Stimulated activated CD4-positive, alpha-beta T cell treated with anti-CD3 and anti-CD28 coated beads, Interleukin-1b, Interleukin-23, amount 100 ng/mL, for 24 hours (primary cell): ENCODE data around the gene BAAT.

Experiments used
- DNase-seq, 4 experiments: peaks; one replicate each; pipeline ENCODE4 v3.0.0-alpha.2; 2020; ENCODE audit warnings: low read depth in 4 of 4, low spot score in 1 of 4

Gene BAAT

DNA sequence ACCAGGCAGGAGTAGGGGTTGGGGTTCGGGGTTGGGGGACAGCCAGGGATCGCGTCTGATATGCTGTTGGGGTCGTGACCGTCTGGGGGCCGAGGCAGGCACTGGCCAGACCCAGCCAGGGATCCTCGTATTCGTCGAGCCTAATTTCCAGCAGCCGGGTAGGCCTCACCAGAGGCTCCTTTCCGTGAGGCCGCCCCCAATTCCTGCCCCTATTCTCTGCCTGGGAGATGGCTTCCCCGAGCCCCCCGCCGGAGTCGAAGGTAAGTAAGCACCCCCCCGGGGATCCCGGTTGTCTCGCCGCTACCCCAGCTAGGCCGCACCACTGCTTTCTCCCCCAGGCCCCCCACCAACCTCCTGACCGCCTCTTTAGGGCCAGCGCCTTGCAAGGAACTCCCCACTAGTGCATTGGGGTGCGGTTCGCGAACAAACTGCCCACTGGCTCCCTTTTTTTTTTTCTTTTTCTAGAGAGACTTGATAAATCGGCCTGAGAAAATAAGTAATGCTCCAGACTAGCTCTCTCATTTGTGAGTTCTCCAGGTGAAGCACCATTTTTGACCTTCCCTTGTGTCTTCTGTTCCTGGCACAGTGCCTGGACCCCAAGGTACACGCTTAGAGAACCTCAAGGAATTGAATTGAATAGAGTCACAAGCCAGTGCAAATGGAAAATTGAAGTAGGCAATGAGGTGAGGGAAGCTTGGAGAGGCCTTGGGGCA, 14.3 kb upstream of the BAAT start:
- no peak for DNase-seq

DNA sequence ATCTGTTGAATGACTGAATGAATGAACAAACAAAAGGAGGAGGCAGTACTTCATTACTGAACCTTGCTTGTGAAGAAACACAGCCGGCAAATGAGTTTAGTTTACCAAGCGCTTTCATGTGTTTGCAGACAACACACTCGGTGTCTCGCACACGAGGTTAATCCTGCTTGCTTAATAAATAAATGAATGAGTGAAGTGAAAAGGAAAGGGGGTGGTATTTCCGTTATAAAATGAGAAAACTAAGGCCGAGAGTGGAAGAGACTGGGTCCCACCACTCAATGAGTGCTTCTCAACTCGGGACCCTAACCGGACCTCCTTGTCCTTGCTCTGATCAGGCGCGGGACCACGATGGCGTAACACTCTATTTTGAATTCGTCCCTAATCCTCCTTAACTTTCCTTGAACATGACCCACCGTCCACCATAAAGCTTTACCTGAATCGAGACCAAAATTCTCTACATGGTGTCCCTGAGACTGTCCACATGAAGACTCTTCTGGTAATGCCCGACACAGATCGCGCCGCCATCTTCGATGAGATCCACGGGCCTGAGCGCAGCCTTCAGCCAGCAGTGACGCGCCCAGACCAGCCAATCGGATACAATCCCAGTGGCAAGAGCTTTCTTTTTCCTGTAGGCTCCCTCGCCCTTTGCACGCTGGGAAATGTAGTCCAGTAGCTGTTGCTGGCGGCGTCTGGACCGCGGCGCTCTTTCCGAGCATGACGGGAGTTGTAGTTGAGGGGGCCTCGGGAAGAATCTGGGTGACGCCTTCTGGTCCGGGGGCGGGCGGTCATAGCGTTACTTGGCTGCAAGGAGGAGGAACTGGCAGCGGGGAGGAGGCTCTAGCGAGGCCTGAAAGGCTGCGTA, 13.5 kb upstream of the BAAT start, which contains the start of the genes MRPL50 and ZNF189:
Gene MRPL50, minus strand, starts transcription at position 551 of the 862 bp plus-strand sequence. Its CDS starts 26 bp downstream, at position 525.
Gene ZNF189, plus strand, starts transcription at position 784 of the 862 bp plus-strand sequence. CDS start 306 bp downstream, outside the sequence.
- DNase-seq, result peak; percentile 88 to 95 (median 90)

DNA sequence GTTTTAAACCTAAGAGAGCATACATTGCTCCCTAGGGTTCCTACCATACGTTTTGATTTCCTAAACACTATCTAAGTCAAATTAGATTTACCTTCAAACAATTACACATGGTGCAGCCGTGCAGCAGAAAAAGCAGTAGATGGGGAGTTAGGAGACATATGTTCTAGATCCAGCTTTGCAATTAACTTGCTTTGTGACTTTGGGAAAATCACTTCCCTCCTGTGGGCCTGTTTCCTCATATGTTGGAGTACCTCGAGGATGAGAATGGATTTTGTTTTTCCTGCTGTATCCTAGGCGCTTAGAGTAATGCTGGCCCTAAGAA, 12.9 kb upstream of the BAAT start:
- DNase-seq, result no peak

DNA sequence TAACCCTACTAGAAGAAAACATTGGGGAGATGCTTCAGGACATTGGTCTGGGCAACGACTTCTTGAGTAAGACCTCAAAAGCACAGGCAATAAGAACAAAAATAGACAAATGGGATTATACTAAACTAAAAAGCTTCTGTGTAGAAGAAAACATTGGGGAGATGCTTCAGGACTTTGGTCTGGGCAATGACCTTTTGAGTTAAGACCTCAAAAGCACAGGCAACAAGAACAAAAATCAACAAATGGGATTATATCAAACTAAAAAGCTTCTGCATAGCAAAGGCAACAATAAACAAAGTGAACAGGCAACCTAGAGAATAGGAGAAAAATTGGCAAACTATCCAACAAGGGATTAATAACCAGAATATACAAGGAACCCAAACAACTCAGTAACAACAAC, 9.9 kb upstream of the BAAT start:
- DNase-seq, result no peak

DNA sequence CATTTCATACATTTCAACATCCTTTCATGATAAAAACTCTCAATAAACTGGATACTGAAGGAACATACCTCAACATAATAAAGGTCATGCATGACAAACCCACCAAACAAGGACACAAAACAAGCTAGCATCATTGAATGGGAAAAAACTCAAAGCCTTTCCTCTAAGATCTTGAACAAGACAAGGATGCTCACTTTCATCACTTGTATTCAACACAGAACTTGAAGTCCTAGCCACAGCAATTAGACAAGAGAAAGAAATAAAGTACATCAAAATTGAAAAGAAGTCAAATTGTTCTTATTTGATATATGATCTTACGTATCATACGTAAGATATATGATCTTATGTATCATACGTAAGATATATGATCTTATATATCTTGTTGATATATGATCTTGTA, 8.3 kb upstream of the BAAT start:
- DNase-seq, result no peak

DNA sequence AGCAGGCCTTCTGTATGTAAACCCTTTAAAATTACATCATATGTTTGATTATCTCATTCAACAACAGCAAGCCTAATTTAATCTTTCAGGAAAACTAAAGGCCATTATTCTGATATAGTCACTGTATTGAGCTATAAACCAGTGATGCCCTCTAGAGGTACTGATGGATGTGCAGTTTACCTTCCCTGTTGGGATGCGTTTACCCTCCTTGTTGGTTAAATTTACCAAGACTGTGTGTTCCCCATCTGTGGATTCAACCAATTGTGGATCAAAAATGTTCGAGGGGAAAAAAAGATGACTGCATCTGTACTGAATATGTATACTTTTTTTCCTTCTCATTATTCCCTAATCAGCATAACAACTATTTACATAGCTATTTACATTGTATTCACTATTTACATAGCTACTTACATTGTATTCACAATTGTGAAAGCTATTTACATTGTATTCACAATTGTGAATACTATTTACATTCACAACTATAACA, 3.7 kb upstream of the BAAT start:
- no peak for DNase-seq

DNA sequence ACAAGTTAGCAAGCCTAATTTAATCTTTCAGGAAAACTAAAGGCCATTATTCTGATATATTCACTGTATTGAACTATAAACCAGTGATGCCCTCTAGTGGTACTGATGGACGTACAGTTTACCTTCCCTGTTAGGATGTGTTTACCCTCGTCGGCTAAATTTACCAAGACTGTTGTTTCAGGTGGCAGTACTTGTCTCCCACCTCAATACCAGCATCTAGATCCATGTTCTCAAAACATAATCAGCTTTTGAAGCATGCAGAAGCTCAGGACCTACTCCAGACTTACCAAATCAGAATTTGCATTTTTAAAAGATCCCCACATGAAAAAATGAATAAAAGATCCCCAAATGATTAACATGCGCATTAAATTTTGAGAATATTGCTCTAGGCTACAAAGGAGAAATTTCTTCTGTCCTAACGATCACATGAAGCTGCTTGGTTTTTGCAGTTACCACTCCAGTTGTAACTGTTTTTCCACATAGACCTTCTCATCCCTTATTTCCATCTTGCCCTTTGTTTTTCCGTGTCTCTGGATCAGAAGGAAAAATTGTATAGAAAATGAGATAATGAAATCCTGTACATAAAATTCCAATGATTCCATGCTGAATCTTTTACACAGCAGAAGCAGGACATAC, 3.2 kb upstream of the BAAT start:
- DNase-seq, result no peak

DNA sequence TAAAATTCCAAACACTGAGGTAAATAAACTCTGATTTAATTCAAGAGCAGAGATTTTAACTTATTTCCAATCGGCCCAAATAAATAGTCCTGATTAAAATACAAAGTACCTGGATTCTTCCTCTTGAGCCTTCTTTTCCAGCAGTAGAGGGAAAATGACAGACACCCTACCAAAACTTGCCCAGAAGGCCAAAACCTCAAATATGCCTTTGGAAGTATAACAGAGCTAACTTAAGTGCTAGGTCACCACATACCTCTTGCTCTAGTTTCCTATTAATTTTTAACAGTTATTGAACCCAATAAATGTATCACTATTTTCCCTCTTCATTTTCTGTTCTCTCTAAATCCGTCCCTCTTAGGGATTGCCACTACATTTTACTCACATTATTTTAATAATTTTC, 1.4 kb downstream of the BAAT start:
- DNase-seq, result no peak

DNA sequence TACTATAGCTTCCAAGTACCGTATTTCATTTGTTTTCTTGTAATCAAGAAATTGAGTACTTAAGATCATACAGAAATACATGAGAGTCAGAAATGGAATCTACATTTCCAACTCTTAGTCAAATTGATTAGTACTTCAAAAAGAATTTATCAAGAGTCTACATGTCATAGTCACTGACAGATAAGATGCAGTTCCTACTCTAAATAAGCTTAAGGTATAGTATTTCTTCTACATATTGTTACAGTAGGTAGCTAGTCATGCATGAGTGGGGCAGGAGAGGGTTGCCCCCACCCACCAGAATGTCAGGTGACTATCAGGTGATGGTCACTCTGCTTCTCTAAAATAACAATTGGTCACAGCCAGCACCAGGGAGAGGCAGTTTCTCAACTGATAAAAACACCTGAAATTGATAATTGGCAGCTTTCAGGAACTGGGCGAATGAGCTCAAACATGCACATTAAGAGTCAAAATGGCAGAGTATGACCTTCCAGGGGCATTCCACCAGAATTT, 2.9 kb downstream of the BAAT start:
- DNase-seq, result no peak

DNA sequence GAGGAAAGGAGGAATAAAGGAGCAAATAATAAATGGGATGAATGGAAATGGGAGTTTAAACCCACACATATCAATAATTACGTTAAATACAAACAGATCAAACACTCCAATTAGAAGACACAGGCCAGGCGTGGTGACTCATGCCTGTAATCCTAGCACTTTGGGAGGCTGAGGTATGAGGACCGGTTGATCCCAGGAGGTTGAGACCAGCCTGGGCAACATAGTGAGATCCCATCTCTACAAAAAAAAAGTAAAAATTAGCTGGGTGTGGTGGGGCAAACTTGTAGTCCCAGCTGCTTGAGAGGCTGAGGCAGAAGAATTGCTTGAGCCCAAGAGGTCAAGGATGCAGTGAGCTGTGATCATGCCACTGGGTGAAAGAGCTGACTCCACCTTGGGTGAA, 3.7 kb downstream of the BAAT start:
- DNase-seq, result no peak

DNA sequence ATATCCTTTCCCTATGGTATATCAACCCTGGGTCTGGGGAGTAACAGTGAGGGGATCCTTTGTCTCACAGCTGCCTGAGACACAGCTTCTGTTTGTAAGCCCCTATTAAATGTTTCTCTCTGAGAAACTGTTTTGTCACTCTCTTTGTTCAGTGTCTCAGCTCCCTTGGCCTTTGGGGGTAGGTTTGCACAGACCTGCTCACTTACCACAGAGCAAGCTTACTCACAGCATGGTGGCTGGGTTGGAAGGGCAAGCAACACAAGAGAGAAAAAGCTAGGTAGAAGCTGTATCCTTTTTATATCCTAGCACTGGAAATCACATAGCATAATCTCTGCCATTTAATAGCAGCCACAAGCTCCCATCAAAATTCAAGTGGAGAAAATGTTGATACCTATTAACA, 4.5 kb downstream of the BAAT start:
- DNase-seq, result no peak

DNA sequence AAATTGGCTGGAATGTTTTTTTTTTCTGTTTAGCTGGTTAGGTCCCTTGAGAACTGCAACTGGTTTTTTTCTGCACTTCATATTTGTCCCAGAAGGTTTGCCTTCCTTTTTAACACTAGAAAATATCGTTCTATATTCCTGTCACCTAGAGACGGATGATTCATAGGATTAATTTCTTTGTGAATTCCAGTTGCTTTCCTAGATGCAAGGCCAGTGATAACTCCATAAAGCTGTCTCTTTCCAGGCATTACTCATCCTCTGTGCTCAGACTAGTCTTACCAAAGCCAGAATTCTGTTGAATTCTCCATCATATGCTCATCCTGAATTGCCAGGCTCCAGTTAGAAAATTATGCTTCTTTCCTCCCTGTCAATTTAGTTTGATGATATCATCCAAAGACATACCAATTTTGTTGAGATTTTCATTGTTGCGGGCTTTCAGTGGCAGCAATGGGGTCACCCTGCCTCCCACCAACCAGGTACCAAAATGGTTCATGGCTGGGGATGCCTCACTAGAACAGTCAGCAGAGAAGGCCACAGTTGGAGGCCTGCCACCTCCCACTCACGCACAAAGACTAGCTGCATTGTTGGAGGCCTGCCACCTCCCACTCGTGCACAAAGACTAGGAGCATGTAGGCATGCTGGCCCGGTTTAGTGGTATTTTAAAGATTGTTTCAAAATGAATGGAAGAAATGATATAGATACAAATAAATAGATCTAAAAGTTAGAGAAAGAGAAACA, 8.5 kb downstream of the BAAT start:
- DNase-seq, result no peak

DNA sequence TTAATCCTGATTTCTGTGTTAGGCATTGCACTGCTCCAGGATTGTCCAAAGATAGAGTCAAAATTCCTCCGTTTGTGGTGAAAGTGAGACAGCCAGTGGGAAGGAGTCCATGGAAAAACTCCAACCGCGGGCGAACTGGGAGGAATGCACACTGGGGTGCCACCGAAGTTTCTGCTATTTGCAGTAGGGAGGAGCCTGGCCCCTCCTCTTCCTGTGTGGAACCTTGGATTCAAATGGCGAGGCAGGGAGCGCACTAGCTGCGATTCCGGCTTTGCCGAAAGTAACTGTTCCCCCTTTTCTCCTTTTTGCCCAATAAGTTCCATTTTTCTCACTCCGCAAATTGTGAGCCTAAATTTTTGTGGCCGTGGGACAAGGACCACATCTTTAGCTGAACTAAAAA, 9.3 kb downstream of the BAAT start:
- no peak for DNase-seq

DNA sequence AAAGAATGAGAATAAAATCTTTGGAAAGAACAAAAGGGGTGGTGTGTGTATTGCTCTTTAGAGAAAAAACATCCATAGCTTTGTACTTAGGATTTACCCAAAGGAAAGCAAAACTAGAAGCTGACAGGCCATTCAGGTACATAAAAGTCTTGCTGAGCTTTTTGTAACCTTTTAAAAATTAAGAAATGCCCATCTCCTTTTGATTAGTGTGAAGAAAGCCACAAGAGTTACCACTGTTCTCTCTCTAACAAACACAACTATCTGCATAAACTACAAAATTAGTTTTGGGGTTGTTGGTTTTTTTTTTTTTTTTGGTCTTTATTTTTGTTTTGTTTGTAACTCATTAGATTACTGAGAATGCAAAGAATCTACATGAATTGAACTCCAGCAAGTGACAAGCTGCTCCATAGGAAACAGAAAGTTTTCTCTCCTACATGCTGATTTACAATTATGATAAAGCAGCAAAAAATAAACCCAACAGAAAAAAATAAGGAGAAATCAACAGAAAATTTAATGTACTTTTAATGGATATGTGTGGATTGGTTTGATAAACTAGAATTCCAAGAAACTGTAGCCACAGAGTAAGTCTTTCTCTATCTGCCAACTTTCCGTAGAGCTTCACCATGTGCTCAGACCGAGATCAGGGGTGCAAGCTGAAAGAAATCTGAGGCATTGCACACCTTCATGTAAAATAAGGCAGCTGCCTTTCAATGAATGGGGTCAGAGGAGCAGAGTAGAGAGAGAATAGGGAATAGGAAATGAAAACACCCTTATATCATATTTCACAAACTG, 12.3 kb downstream of the BAAT start:
- no peak for DNase-seq

DNA sequence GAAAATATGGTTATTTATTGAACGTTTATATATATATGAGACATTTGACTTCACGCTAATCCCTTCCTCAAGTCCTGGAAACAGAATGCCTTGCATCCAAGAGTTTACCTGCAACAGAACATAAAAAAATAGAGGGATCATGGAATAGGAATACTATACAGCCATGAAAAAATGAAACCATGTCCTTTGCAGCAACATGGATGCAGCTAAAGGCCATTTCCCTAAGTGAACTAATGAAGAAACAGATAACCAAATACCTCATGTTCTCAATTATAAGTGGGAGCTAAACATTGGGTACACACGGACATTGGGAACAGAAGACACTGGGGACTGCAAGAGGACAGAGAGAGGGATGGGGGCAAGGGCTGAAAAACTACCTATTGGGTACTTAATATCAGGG, 13.0 kb downstream of the BAAT start:
- no peak for DNase-seq

DNA sequence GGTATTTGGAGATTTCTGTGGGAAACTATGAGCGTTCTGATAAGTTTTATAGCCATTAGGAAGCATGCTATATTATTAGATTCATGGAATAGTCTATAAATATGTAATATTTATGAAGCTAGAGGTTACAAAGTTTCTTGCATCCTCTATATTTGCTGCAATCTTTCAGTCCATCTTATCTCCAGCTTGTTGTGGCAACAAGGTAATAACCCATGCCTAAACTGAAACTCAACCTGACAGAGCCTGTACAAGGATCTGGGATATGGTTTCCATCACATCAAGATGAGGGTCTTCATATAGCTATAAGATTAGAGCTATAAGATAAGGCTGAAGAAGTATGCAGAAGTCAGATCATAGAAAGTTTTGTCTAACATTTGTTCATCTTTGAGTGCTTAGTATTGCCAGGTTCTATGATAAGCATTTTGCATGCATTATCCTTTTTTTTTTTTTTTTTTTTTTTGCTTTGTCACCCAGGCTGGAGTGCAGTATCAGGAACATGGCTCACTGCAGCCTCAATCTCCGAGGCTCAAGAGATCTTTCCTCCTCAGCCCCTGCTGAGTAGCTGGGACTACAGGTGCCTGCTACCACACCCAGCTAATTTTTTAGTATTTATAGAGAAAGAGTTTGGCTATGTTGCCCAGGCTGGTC, 14.8 kb downstream of the BAAT start:
- no peak for DNase-seq

DNA sequence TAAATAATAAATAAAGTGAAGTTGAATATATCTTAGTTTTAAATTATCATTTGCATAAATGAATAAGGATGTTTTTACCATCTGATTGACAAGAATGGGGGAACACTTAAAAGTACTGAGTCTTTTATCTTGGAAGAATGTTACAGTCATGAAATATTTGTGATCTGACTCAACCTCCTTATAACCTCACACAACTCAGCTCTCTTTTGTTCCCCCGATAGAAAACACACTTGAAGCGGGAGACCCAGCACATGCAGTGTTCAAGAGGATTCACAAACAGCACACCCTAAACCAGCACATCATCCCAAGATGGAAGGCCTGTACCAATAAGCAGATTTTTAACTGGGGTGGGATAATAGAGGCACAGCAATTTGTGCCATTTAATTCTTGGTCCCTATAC, 15.5 kb downstream of the BAAT start:
- DNase-seq, result no peak

DNA sequence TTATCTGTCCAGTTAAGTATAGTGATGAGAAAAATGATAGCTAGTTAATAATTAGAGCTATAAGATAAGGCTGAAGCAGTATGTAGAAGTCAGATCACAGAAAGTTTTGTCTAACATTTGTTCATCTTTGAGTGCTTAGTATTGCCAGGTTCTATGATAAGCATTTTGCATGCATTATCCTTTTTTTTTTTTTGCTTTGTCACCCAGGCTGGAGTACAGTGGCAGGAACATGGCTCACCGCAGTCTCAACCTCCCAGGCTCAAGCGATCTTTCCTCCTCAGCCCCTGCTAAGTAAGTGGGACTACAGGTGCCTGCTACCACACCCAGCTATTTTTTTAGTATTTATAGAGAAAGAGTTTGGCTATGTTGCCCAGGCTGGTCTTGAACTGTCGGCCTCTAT, 17.5 kb downstream of the BAAT start:
- no peak for DNase-seq

DNA sequence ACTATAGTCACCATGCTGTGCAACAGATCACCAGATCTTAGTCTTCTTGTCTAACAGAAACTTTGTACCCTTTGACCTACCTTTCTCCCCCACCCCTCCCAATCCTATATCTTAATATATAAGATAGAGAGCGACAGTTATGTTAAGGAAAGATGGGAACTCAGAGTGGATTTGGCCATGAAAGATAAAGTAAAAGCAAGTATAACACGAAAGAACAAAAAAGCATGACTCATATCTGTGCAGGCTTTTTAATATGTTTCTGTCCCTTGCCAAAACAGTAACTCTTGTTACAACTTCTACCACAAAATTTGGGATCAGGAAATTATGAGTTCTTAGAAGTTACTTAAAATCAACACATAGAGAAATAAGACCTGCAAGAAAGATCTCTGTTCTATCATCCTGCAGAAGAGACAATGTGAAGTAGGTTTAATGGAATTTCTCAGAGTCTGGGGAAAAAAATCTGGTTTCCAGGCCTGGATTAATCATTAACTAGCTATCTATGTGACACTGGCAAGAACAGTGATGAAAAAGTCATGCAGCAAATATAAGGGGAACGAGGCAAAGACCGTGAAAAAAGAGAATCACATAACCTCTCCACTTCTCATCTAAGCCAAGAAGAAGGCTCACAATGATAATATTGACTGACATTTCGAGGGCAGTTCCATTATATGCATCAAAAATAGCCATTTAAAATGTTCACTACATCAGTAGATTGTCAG, 18.6 kb downstream of the BAAT start:
- no peak for DNase-seq
